Spleen (tissue), 11 donors: Measurements from ENCODE around the gene RANBP9. TPM values are rescaled to one million over a fixed set of nuclear protein-coding genes. Genes with fewer than 3 reads are reported as not detected.

Experiments used
- DNase-seq: peaks from one replicate; pipeline ENCODE4 v3.0.0-alpha.2; 2020
- H3K27ac ChIP-seq, 8 donors: fragments of 200-600 bp; sonication (generic) in 7 of 8; 1 replicate in 4 of 8; 2 replicates in 4 of 8; pipeline versions ENCODE4 v1.5.0 to v1.8.0; 2016 to 2021; ENCODE audit warnings: inconsistent platforms in 4 of 8, mild to moderate bottlenecking in 4 of 8, moderate library complexity in 1 of 8
- H3K27me3 ChIP-seq, 7 donors: fragments of 200-600 bp; sonication (generic) in 6 of 7; replicated peaks in 1 of 7; 1 replicate in 4 of 7; 2 replicates in 3 of 7; pipeline versions ENCODE4 v1.5.0 to v1.8.0; 2016 to 2021; ENCODE audit warnings: inconsistent platforms in 3 of 7, mild to moderate bottlenecking in 1 of 7
- H3K36me3 ChIP-seq, 6 donors: fragments of 200-600 bp; sonication (generic) in 5 of 6; 1 replicate in 4 of 6; 2 replicates in 2 of 6; pipeline versions ENCODE4 v1.5.0 to v1.8.0; 2016 to 2021; ENCODE audit warnings: inconsistent platforms in 2 of 6
- H3K4me1 ChIP-seq, 6 donors: fragments of 200-600 bp; sonication (generic) in 5 of 6; 1 replicate in 3 of 6; 2 replicates in 3 of 6; pipeline versions ENCODE4 v1.5.0 to v1.8.0; 2016 to 2021; ENCODE audit warnings: inconsistent platforms in 3 of 6
- H3K4me3 ChIP-seq, 8 donors: fragments of 200-600 bp; sonication (generic) in 7 of 8; 1 replicate in 4 of 8; 2 replicates in 4 of 8; pipeline versions ENCODE4 v1.5.0 to v1.8.0; 2016 to 2021; ENCODE audit warnings: inconsistent platforms in 4 of 8, mild to moderate bottlenecking in 4 of 8, moderate library complexity in 2 of 8
- H3K9me3 ChIP-seq, 8 donors: fragments of 200-600 bp; sonication (generic) in 7 of 8; 1 replicate in 4 of 8; 2 replicates in 4 of 8; pipeline versions ENCODE4 v1.5.0 to v1.8.0; 2016 to 2021; ENCODE audit warnings: inconsistent platforms in 4 of 8
- POLR2A ChIP-seq, 3 donors: fragments of 450-650 bp; IDR thresholded peaks; one replicate each; pipeline ENCODE4 v1.5.1; 2017; ENCODE audit warnings: antibody characterized with exemption in 3 of 3, mild to moderate bottlenecking in 1 of 3
- POLR2AphosphoS5 ChIP-seq, 3 donors: sonication (generic); formaldehyde crosslinking; IDR thresholded peaks; one replicate each; pipeline ENCODE4 v1.5.1; 2017; ENCODE audit warnings: antibody characterized with exemption in 3 of 3
- WGBS, 5 donors: extraction: QIAGEN DNeasy Blood & Tissue Kit in 3 of 5; methylation state at CpG; one replicate each; pipeline versions ENCODE4 v1.1.5 to v1.1.7; 2013 to 2018; 5-methylcytosine and 5-hydroxymethylcytosine counted together
- intact Hi-C: fragments of 100-400 bp; cut with DNase I; formaldehyde crosslinking; loops from one replicate; pipeline ENCODE4 v1.15.0; 2023; ENCODE audit warnings: low total_unique reads
- polyA plus RNA-seq, 3 donors: library from polyadenylated mRNA; stranded (reverse); fragments of 200-250 nt; gene quantifications; one replicate each; pipeline ENCODE4 v1.2.1, GENCODE V29; 2013
- total RNA-seq, 7 donors: library from RNA; depleted of rRNA in 3 of 7; stranded (reverse); fragments of >200 nt in 3 of 7; fragmentation: NEBNext Ultra II Directional in 4 of 7; extraction: Animal tissue kit (Norgen Biotek cat#: 25700) in 4 of 7; gene quantifications; one replicate each; pipeline versions ENCODE4 v1.1.0 to v1.2.1, GENCODE V29; 2016 to 2021
- TF ChIP-seq, protein P1 (sequence below), 11 experiments: fragments of 200-600 bp in 7 of 11; fragments of 450-650 bp in 4 of 11; sonication (generic) in 4 of 11; IDR thresholded peaks in 8 of 11; conservative IDR thresholded peaks in 3 of 11; 1 replicate in 7 of 11; 2 replicates in 4 of 11; pipeline versions ENCODE4 v1.4.0 to v1.8.0; 2016 to 2021; ENCODE audit warnings: antibody characterized with exemption in 11 of 11, inconsistent platforms in 4 of 11, mild to moderate bottlenecking in 1 of 11
- donor health status: healthy with polysubstance abuse.
- donor health status: DM: no; HTN: no; CAD: no; lungs with moderate emphysema.
- donor health status: DM: no; HTN: no; CAD: no.
- donor health status: Bipolar disorder and iron deficiency.
- donor health status: healthy.
- donor health status: DM: no; HTN: no; CAD: no.
- donor health status: DM: yes; HTN: yes; CAD: no.

RANBP9 gene
- total and polyA plus RNA-seq, 10 donors: 13.4 to 41.8 (median 34.6) TPM

DNA sequence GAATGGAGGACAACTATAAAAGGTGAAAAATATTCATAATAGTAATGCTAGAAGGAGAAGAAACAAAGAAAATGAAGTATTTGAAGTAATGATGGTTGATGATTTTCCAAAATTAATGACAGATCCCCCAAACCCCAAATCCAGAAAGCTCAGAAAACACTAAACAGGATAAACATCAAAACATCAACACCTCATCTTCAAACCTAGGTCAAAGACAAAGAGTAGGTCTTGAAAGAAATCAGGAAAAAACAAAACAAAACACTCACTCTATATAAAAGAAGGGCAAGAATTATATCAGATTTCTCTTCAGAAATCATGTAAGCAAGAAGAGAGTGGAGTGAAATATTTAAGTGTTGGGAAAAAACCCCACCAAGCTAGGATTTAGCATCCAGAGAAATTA, 38.7 kb downstream of the RANBP9 start:
- Histone ChIP-seq H3K9me3 (peaks cover 0 to 36% (median 14%) of the 10 kb centered on the region in 8 donors), H3K4me1 (peaks cover 0 to 83% (median 31%) of the 10 kb centered on the region in 6 donors), H3K27ac (no peak overlapping the region), H3K36me3 (no peaks in the 10 kb centered on the region), H3K4me3 (no peak overlapping the region), H3K27me3 (no peaks in the 10 kb centered on the region)
- intact Hi-C loops: no loop called here
- TF ChIP-seq POLR2A (IDR thresholded peaks at IDR 0.05) (no peak), POLR2AphosphoS5 (IDR thresholded peaks at IDR 0.05) (no peak)
- TF ChIP-seq, protein P1, sequence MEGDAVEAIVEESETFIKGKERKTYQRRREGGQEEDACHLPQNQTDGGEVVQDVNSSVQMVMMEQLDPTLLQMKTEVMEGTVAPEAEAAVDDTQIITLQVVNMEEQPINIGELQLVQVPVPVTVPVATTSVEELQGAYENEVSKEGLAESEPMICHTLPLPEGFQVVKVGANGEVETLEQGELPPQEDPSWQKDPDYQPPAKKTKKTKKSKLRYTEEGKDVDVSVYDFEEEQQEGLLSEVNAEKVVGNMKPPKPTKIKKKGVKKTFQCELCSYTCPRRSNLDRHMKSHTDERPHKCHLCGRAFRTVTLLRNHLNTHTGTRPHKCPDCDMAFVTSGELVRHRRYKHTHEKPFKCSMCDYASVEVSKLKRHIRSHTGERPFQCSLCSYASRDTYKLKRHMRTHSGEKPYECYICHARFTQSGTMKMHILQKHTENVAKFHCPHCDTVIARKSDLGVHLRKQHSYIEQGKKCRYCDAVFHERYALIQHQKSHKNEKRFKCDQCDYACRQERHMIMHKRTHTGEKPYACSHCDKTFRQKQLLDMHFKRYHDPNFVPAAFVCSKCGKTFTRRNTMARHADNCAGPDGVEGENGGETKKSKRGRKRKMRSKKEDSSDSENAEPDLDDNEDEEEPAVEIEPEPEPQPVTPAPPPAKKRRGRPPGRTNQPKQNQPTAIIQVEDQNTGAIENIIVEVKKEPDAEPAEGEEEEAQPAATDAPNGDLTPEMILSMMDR (IDR thresholded peaks at IDR 0.05 in 8 of 11, conservative IDR thresholded peaks at IDR 0.05 in 3 of 11): no peak
- DNase-seq: no peak

DNA sequence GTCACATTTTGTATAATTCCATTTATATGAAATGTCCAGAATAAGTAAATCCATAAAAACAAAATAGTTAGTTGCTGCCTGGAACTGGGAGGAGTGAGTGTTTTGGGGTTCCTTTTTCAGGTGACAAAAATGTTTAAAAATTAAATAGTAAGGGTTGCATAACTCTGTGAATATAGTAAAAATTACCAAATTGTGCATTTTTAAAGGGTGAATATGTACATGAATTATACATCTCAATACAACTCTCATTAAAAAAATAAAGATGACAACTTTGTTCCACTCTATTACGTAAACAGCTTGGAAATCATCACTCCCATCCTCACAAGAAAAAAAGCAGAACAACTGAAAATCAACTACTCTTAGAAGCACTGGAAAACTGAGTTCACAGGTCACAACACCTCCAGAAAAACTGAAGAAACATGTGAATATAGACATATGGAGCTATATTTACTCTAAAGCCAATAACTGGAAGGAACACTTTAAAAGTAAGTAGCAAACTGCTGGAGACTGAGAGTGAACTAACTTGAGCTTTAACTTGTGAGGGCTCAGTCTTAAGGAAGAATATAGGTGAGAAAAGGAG, 40.0 kb downstream of the RANBP9 start:
- TF ChIP-seq POLR2A (IDR thresholded peaks at IDR 0.05): no peak
- Histone ChIP-seq H3K27me3 (no peaks in the 10 kb centered on the region), H3K9me3 (peaks cover 0 to 23% (median 4%) of the 10 kb centered on the region in 8 donors), H3K27ac (peak overlapping the region in 1 of 8 donors; percentile 26), H3K4me3 (no peak overlapping the region), H3K4me1 (peaks cover 5 to 89% (median 39%) of the 10 kb centered on the region in 6 donors), H3K36me3 (no peaks in the 10 kb centered on the region)
- intact Hi-C loops: no loop called here
- DNase-seq: no peak
- 57 to 86% (median 79%) methylated on average over 1 of the region's 1 CpG for WGBS, 5 donors

DNA sequence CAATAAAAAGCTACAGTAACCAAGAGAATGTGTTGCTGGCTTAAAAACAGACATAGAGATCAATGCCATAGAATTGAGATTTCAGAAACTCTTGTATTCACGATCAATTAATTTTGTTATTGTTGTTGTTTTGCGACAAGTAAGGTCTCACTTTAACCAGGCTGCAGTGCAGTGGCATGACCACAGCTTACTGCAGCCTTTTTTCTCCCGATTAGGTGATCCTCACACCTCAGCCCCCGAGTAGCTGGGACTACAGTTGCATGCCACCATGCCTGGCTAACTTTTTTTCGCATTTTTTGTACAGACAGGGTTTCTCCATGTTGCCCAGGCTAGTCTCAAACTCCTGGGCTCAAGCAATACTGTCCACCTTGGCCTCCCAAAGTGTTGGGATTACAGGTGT, 42.2 kb downstream of the RANBP9 start:
- no peaks in the 10 kb centered on the region for H3K36me3 ChIP-seq
- 86 to 94% (median 93%) methylated on average over 5 of the region's 5 CpGs for WGBS, 5 donors
- H3K27ac ChIP-seq: no peak overlapping the region
- H3K9me3 ChIP-seq: peaks cover 0 to 10% (median 0%) of the 10 kb centered on the region in 8 donors
- DNase-seq: no peak
- H3K27me3 ChIP-seq: no peaks in the 10 kb centered on the region
- peaks cover 5 to 96% (median 49%) of the 10 kb centered on the region in 6 donors for H3K4me1 ChIP-seq
- TF ChIP-seq POLR2A (IDR thresholded peaks at IDR 0.05) (no peak), POLR2AphosphoS5 (IDR thresholded peaks at IDR 0.05) (no peak)
- TF ChIP-seq, protein P1 (IDR thresholded peaks at IDR 0.05 in 8 of 11, conservative IDR thresholded peaks at IDR 0.05 in 3 of 11): no peak
- intact Hi-C loops: no loop called here
- H3K4me3 ChIP-seq: no peak overlapping the region

DNA sequence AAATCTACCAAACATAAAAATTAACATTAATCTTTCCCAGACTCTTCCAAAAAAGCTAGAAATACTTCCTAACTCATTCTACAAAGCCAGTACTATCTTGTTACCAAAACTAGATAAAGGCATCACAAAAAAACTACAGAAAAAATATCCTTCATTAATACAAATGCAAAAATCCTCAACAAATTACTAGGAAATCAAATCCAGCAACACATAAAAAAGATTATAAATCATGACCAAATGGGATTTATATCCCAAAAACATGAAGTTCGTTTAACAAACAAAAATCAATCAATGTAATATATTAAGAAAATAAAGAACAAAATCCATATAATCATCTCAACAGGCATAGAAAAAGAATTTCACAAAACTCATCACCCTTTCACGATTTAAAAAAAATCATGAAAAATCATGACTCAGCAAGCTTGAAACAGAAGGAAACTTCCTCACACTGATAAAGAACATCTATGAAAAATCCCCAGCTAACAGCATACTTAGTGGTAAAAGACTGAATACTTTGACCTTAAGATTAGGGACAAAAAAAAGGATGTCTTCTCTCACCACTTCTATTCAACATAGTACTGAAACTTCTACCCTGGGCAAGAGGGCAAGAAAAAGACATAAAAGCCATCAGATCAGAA, 43.2 kb downstream of the RANBP9 start:
- DNase-seq: no peak
- no peak for TF ChIP-seq POLR2A (IDR thresholded peaks at IDR 0.05)
- TF ChIP-seq, protein P1 (IDR thresholded peaks at IDR 0.05 in 8 of 11, conservative IDR thresholded peaks at IDR 0.05 in 3 of 11): no peak
- TF ChIP-seq POLR2AphosphoS5 (IDR thresholded peaks at IDR 0.05): no peak
- Histone ChIP-seq H3K9me3 (peaks cover 0 to 7% (median 0%) of the 10 kb centered on the region in 8 donors), H3K4me3 (no peak overlapping the region), H3K4me1 (peaks cover 5 to 97% (median 56%) of the 10 kb centered on the region in 6 donors), H3K27me3 (no peaks in the 10 kb centered on the region), H3K27ac (peak overlapping the region in 1 of 8 donors; percentile 17), H3K36me3 (no peaks in the 10 kb centered on the region)
- WGBS, 5 donors: 50 to 69% (median 51%) methylated on average over 2 of the region's 2 CpGs
- intact Hi-C loops: no loop called here
